CD4-positive, alpha-beta T cell treated with Interleukin-12 subunit alpha and Interleukin-12 subunit beta, for 1 hour (primary cell): Measurements from ENCODE around the gene BTF3.
"Not testable (repeated sequence)": the region's sequence is repeated elsewhere in the genome, so short reads cannot be mapped to it uniquely, and the experiment has no call there.

Experiments used
- DNase-seq: peaks from one replicate; pipeline ENCODE4 v3.0.0-alpha.2; 2020

BTF3 gene

GRCh38 chr5:73486119-73486899 is 11.9 kb upstream of the BTF3 start:
- no peak for DNase-seq

- DNase-seq: not testable (repeated sequence)
Measured at GRCh38 chr5:73487257-73487656, 11.0 kb upstream of the BTF3 start.

- DNase-seq: no peak
Measured at GRCh38 chr5:73487815-73488214, 10.4 kb upstream of the BTF3 start.

- DNase-seq: no peak
Measured at GRCh38 chr5:73488806-73489205, 9.4 kb upstream of the BTF3 start.

- DNase-seq: no peak
Measured at GRCh38 chr5:73490088-73490487, 8.2 kb upstream of the BTF3 start.

- no peak for DNase-seq
Measured at GRCh38 chr5:73491155-73491554, 7.1 kb upstream of the BTF3 start.

- DNase-seq: no peak
Measured at GRCh38 chr5:73493421-73493820, 4.8 kb upstream of the BTF3 start.

- no peak for DNase-seq
Measured at GRCh38 chr5:73494721-73495120, 3.5 kb upstream of the BTF3 start.

GRCh38 chr5:73495772-73496335 is 2.4 kb upstream of the BTF3 start:
- DNase-seq: no peak

GRCh38 chr5:73496984-73497457 is 1.2 kb upstream of the BTF3 start:
- DNase-seq: no peak

- DNase-seq: no peak
Measured at GRCh38 chr5:73497497-73498056, 665 bp upstream of the BTF3 start.

GRCh38 chr5:73499187-73499586 is 945 bp downstream of the BTF3 start:
- DNase-seq: no peak

GRCh38 chr5:73499756-73500155 is 1.5 kb downstream of the BTF3 start:
- DNase-seq: no peak

- no peak for DNase-seq
Measured at GRCh38 chr5:73501406-73501805, 3.2 kb downstream of the BTF3 start.

- DNase-seq: no peak
Measured at GRCh38 chr5:73506459-73506955, 8.3 kb downstream of the BTF3 start.

GRCh38 chr5:73507062-73507461 is 8.8 kb downstream of the BTF3 start:
- no peak for DNase-seq

- not testable (repeated sequence) for DNase-seq
Measured at GRCh38 chr5:73508521-73508920, 10.3 kb downstream of the BTF3 start.

GRCh38 chr5:73513996-73514395 is 15.8 kb downstream of the BTF3 start:
- no peak for DNase-seq

GRCh38 chr5:73514418-73514817 is 16.2 kb downstream of the BTF3 start:
- DNase-seq: no peak

- DNase-seq: no peak
Measured at GRCh38 chr5:73515232-73515631, 17.0 kb downstream of the BTF3 start.

GRCh38 chr5:73519531-73520283 is 21.5 kb downstream of the BTF3 start:
- peak; percentile 83 for DNase-seq

GRCh38 chr5:73522989-73523388 is 24.7 kb downstream of the BTF3 start:
- no peak for DNase-seq

- DNase-seq: no peak
Measured at GRCh38 chr5:73523861-73524260, 25.6 kb downstream of the BTF3 start.
